SU-DHL-6 (cell line): ENCODE measurements around the gene CDKN1A.

Source experiments
- H2AFZ ChIP-seq: fragments of 200-600 bp; sonication (generic); 2 replicates; pipeline ENCODE4 v1.6.1; 2014; ENCODE audit warnings: low read depth, mild to moderate bottlenecking, moderate library complexity, mixed read lengths, antibody characterized with exemption, low read length; ENCODE audit not compliant: severe bottlenecking
- H3F3A ChIP-seq: fragments of 200-600 bp; shearing (Covaris generic); 2 replicates; pipeline ENCODE4 v1.6.0; 2016; ENCODE audit warnings: antibody characterized with exemption, mild to moderate bottlenecking; ENCODE audit not compliant: insufficient read depth
- H3K27ac ChIP-seq: fragments of 200-600 bp; sonication (generic); 2 replicates; pipeline ENCODE4 v1.5.1; 2016; ENCODE audit warnings: low read depth, mild to moderate bottlenecking, low read length, moderate library complexity, mixed read lengths
- H3K27me3 ChIP-seq: fragments of 200-600 bp; sonication (generic), shearing (Covaris generic); 2 replicates; pipeline ENCODE4 v1.6.0; 2014; ENCODE audit warnings: mild to moderate bottlenecking, low read length
- H3K36me3 ChIP-seq: fragments of 200-600 bp; sonication (generic); 2 replicates; pipeline ENCODE4 v1.6.1; 2014; ENCODE audit warnings: mild to moderate bottlenecking, low read length, mixed read lengths
- H3K4me2 ChIP-seq: fragments of 300-600, 200-600 bp; shearing (Covaris generic), sonication (generic); 2 replicates; pipeline ENCODE4 v1.6.0; 2014; ENCODE audit warnings: low read length, low read depth, mild to moderate bottlenecking; ENCODE audit not compliant: poor library complexity, severe bottlenecking
- H3K4me3 ChIP-seq: fragments of 200-600 bp; sonication (generic); 2 replicates; pipeline ENCODE4 v1.5.1; 2014; ENCODE audit warnings: antibody characterized with exemption, low read length, mild to moderate bottlenecking, mixed read lengths; ENCODE audit not compliant: insufficient read depth, poor library complexity, severe bottlenecking
- H3K79me2 ChIP-seq: fragments of 200-600 bp; sonication (generic); 2 replicates; pipeline ENCODE4 v1.6.1; 2014; ENCODE audit warnings: mild to moderate bottlenecking, low read length, moderate library complexity; ENCODE audit not compliant: insufficient read depth
- H3K9ac ChIP-seq: fragments of 200-600 bp; sonication (generic); 2 replicates; pipeline ENCODE4 v1.7.0; 2014; ENCODE audit warnings: mild to moderate bottlenecking, low read length
- H3K9me2 ChIP-seq: fragments of 200-600 bp; sonication (generic); replicated peaks from 2 replicates; pipeline ENCODE4 v1.6.1; 2014; ENCODE audit warnings: low read length; ENCODE audit not compliant: insufficient read depth
- H3K9me3 ChIP-seq: fragments of 200-600 bp; sonication (generic); 2 replicates; pipeline ENCODE4 v1.6.1; 2014; ENCODE audit warnings: low read length, mixed read lengths; ENCODE audit not compliant: insufficient read depth
- H4K20me1 ChIP-seq: fragments of 200-600 bp; sonication (generic); 2 replicates; pipeline ENCODE4 v1.6.1; 2014; ENCODE audit warnings: low read depth, mild to moderate bottlenecking, antibody characterized with exemption, low read length, moderate library complexity, mixed read lengths
- CTCF ChIP-seq: fragments of 200-600 bp; sonication (generic); IDR thresholded peaks from one replicate; pipeline ENCODE4 v1.5.1; 2017; ENCODE audit warnings: antibody characterized with exemption, mild to moderate bottlenecking, low read length, moderate library complexity; ENCODE audit not compliant: insufficient read depth, poor library complexity, severe bottlenecking
- EZH2phosphoT487 ChIP-seq: fragments of 200-600 bp; sonication (generic), shearing (Covaris generic); conservative IDR thresholded peaks from 2 replicates; pipeline ENCODE4 v1.6.1; 2018; ENCODE audit warnings: mild to moderate bottlenecking, antibody characterized with exemption, low read length, moderate library complexity, mixed read lengths

Gene CDKN1A

GRCh38 chr6:36691612-36692011 lies 13.1 kb downstream of the CDKN1A start:
- Histone ChIP-seq H3K79me2 (no peaks in the 10 kb centered on the region), H3K4me2 (no peak overlapping the region), H3K9me2 (no peaks in the 10 kb centered on the region), H3K9ac (no peak overlapping the region), H2AFZ (no peak overlapping the region), H3K27ac (no peak overlapping the region), H3K9me3 (no peaks in the 10 kb centered on the region), H3K4me3 (no peak overlapping the region), H4K20me1 (no peaks in the 10 kb centered on the region), H3F3A (no peaks in the 10 kb centered on the region), H3K27me3 (no peaks in the 10 kb centered on the region), H3K36me3 (no peaks in the 10 kb centered on the region)
- TF ChIP-seq CTCF, result no peak
- TF ChIP-seq EZH2phosphoT487, result no peak

GRCh38 chr6:36692220-36692619 lies 13.7 kb downstream of the CDKN1A start:
- Histone ChIP-seq H3K27me3 (no peaks in the 10 kb centered on the region), H3K27ac (no peak overlapping the region), H3K9ac (no peak overlapping the region), H3K4me3 (no peak overlapping the region), H3K9me3 (no peaks in the 10 kb centered on the region), H2AFZ (no peak overlapping the region), H3K4me2 (no peak overlapping the region), H3K9me2 (no peaks in the 10 kb centered on the region), H4K20me1 (no peaks in the 10 kb centered on the region), H3F3A (no peaks in the 10 kb centered on the region), H3K36me3 (no peaks in the 10 kb centered on the region), H3K79me2 (no peaks in the 10 kb centered on the region)
- TF ChIP-seq EZH2phosphoT487 (no peak), CTCF (no peak)

GRCh38 chr6:36692861-36693702 lies 14.6 kb downstream of the CDKN1A start:
- H3F3A ChIP-seq, result no peaks in the 10 kb centered on the region
- no peaks in the 10 kb centered on the region for H3K9me3 ChIP-seq
- H3K36me3 ChIP-seq, result no peaks in the 10 kb centered on the region
- H3K27ac ChIP-seq, result no peak overlapping the region
- TF ChIP-seq CTCF (no peak), EZH2phosphoT487 (no peak)
- H3K9ac ChIP-seq, result no peak overlapping the region
- H3K4me3 ChIP-seq, result no peak overlapping the region
- H3K79me2 ChIP-seq, result no peaks in the 10 kb centered on the region
- H4K20me1 ChIP-seq, result no peaks in the 10 kb centered on the region
- no peak overlapping the region for H3K4me2 ChIP-seq
- H2AFZ ChIP-seq, result no peak overlapping the region
- H3K27me3 ChIP-seq, result no peaks in the 10 kb centered on the region
- no peaks in the 10 kb centered on the region for H3K9me2 ChIP-seq
